ENCODE measurements around the gene BTBD2. TPM values are rescaled to one million over a fixed set of nuclear protein-coding genes. Genes with fewer than 3 reads are reported as not detected.

BTBD2 gene
- polyA plus RNA-seq, 1 donor (not counting 4 experiments of a cell fraction or from before 2014, with no cell fraction given): 22.3 TPM

DNA sequence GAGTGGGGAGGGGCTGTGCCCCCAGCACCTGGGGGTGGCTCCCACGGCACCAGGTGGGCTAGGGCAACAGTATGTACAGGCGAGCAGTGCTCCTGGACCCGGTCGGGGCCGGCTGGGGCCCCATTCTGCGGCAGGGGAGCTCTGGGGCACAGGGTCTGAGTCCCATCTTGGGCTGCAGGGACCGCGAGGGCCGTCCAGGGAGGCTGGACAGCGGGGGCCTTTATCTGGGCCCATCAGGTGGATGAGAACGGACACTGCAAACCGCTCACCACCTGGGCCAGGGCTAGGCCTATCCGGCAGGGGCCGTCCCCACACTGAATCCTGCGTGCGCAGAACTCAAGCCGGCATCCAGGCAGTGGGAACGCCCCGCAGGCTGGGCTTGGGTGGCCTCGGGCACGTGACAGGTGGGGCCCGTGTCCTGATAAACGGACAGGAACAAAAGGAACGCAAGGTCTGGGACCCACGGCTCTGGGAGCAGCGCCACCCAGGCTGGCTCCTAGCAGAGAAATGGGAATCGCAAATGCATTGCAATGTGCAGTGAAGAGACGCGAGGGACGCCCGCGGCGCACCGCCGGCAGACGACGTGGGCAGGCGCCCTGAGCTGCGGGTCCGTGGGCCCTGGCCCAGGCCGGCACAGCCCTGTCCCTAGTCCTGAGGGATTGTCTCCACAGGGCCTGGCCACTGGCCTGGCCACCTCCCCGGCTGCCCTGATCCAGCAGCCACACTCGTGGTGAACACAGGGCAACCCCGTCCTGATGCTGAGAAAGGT is 29.7 kb downstream of the BTBD2 start:
- dilution Hi-C loops (cut with MboI; ENCODE audit: extremely low pct_ligation_motif_present, low sequenced_read_pairs): no loop called here
- Histone ChIP-seq H3K9ac (ENCODE audit: control insufficient read depth, extremely low read depth, insufficient read depth, low read length) (no peak overlapping the region), H3K27ac (ENCODE audit: control insufficient read depth, insufficient read depth, low read length) (no peak overlapping the region), H4K20me1 (ENCODE audit: control insufficient read depth, extremely low read depth, insufficient read depth, low read length) (peaks cover 2% of the 10 kb centered on the region), H3K4me1 (ENCODE audit: control insufficient read depth, extremely low read depth, insufficient read depth, low read length) (no peaks in the 10 kb centered on the region), H3K4me3 (ENCODE audit: control insufficient read depth in 2 of 3, extremely low read depth in 1 of 3, insufficient read depth in 2 of 3, low read depth in 1 of 3, low read length in 3 of 3) (no peak overlapping the region), H3K79me2 (ENCODE audit: control insufficient read depth, insufficient read depth, low read length) (no peaks in the 10 kb centered on the region), H3K27me3 (ENCODE audit: control insufficient read depth, extremely low read depth, insufficient read depth, low read length) (no peaks in the 10 kb centered on the region), H3K36me3 (ENCODE audit: control insufficient read depth in 2 of 2, extremely low read depth in 1 of 2, insufficient read depth in 2 of 2, low read length in 2 of 2) (peaks cover 25 to 32% of the 10 kb centered on the region in 2 experiments), H3K9me1 (ENCODE audit: control insufficient read depth, extremely low read depth, insufficient read depth, low read length) (no peaks in the 10 kb centered on the region), H2AFZ (ENCODE audit: control insufficient read depth, low read length) (no peak overlapping the region), H3K9me3 (ENCODE audit: control insufficient read depth, low read depth, low read length) (no peaks in the 10 kb centered on the region), H3K4me2 (ENCODE audit: control insufficient read depth, extremely low read depth, insufficient read depth, low read depth, low read length) (no peak overlapping the region)
- DNase-seq (ENCODE audit: low read depth, low spot score) (no peak), FAIRE-seq (no peak)
- TF ChIP-seq, protein P1, sequence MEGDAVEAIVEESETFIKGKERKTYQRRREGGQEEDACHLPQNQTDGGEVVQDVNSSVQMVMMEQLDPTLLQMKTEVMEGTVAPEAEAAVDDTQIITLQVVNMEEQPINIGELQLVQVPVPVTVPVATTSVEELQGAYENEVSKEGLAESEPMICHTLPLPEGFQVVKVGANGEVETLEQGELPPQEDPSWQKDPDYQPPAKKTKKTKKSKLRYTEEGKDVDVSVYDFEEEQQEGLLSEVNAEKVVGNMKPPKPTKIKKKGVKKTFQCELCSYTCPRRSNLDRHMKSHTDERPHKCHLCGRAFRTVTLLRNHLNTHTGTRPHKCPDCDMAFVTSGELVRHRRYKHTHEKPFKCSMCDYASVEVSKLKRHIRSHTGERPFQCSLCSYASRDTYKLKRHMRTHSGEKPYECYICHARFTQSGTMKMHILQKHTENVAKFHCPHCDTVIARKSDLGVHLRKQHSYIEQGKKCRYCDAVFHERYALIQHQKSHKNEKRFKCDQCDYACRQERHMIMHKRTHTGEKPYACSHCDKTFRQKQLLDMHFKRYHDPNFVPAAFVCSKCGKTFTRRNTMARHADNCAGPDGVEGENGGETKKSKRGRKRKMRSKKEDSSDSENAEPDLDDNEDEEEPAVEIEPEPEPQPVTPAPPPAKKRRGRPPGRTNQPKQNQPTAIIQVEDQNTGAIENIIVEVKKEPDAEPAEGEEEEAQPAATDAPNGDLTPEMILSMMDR (optimal IDR thresholded peaks at IDR 0.05 in 1 of 3, IDR thresholded peaks at IDR 0.05 in 1 of 3, conservative IDR thresholded peaks at IDR 0.05 in 1 of 3; ENCODE audit: extremely low read depth in 1 of 3, insufficient read depth in 2 of 3, low read length in 3 of 3): no peak
- TF ChIP-seq EZH2 (IDR thresholded peaks at IDR 0.05; ENCODE audit: low read length): no peak

DNA sequence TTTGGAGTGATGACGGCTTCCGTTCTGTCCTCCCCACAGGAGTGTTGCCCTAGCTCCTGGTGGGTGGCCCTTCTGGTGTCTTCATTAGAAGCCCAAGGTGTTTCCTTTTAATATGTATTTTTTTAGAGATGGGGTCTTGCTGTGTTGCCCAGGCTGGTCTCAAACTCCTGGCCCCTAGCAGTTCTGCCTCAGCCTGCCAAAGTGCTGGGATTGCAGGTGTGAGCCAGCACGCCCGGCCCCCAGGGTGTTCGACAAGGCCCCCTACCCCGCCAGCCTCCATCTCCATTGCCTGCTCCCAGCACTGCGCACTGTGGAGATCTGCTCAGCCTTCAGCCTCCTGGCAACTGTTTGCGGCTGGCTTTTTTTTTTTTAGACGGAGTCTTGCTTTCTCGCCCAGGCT is 31.2 kb downstream of the BTBD2 start:
- H3K79me2 ChIP-seq (ENCODE audit: control insufficient read depth, insufficient read depth, low read length): no peaks in the 10 kb centered on the region
- peaks cover 19% of the 10 kb centered on the region in 2 experiments for H3K36me3 ChIP-seq (ENCODE audit: control insufficient read depth in 2 of 2, extremely low read depth in 1 of 2, insufficient read depth in 2 of 2, low read length in 2 of 2)
- no peaks in the 10 kb centered on the region for H3K9me1 ChIP-seq (ENCODE audit: control insufficient read depth, extremely low read depth, insufficient read depth, low read length)
- no peak overlapping the region for H2AFZ ChIP-seq (ENCODE audit: control insufficient read depth, low read length)
- DNase-seq (ENCODE audit: low read depth, low spot score) (no peak), FAIRE-seq (no peak)
- dilution Hi-C loops (cut with MboI; ENCODE audit: extremely low pct_ligation_motif_present, low sequenced_read_pairs): no loop called here
- H3K9me3 ChIP-seq (ENCODE audit: control insufficient read depth, low read depth, low read length): no peaks in the 10 kb centered on the region
- no peaks in the 10 kb centered on the region for H3K27me3 ChIP-seq (ENCODE audit: control insufficient read depth, extremely low read depth, insufficient read depth, low read length)
- no peak overlapping the region for H3K4me3 ChIP-seq (ENCODE audit: control insufficient read depth in 2 of 3, extremely low read depth in 1 of 3, insufficient read depth in 2 of 3, low read depth in 1 of 3, low read length in 3 of 3)
- no peaks in the 10 kb centered on the region for H3K4me1 ChIP-seq (ENCODE audit: control insufficient read depth, extremely low read depth, insufficient read depth, low read length)
- H4K20me1 ChIP-seq (ENCODE audit: control insufficient read depth, extremely low read depth, insufficient read depth, low read length): peaks cover 2% of the 10 kb centered on the region
- no peak overlapping the region for H3K27ac ChIP-seq (ENCODE audit: control insufficient read depth, insufficient read depth, low read length)
- H3K9ac ChIP-seq (ENCODE audit: control insufficient read depth, extremely low read depth, insufficient read depth, low read length): no peak overlapping the region
- TF ChIP-seq, protein P1 (optimal IDR thresholded peaks at IDR 0.05 in 1 of 3, IDR thresholded peaks at IDR 0.05 in 1 of 3, conservative IDR thresholded peaks at IDR 0.05 in 1 of 3; ENCODE audit: extremely low read depth in 1 of 3, insufficient read depth in 2 of 3, low read length in 3 of 3): no peak
- TF ChIP-seq EZH2 (IDR thresholded peaks at IDR 0.05; ENCODE audit: low read length): no peak
- no peak overlapping the region for H3K4me2 ChIP-seq (ENCODE audit: control insufficient read depth, extremely low read depth, insufficient read depth, low read depth, low read length)
